GM15510 (cell line): Measurements from ENCODE around the gene PNMA1.
A peak's percentile ranks its signal among the peaks of the same experiment; 100 is the strongest.

ENCODE experiments used
- POLR2A ChIP-seq: IDR thresholded peaks from 3 replicates; pipeline ENCODE4 v1.6.1; 2011; ENCODE audit warnings: borderline replicate concordance; ENCODE audit not compliant: insufficient read length; ENCODE audit errors: extremely low read depth

The PNMA1 gene

GRCh38 chr14:73713803-73714655, at the start of gene PNMA1:
TSS of gene PNMA1 (minus strand) at chr14:73714384. CDS start at chr14:73713639, 745 bp downstream.
- peak; percentile 57 for TF ChIP-seq POLR2A

- no peak for TF ChIP-seq POLR2A
Measured at GRCh38 chr14:73763396-73763795, 49.2 kb upstream of the PNMA1 start.

- TF ChIP-seq POLR2A = peak; percentile 22
Measured at GRCh38 chr14:73762375-73762822, 48.2 kb upstream of the PNMA1 start.

- no peak for TF ChIP-seq POLR2A
Measured at GRCh38 chr14:73761618-73762355, 47.6 kb upstream of the PNMA1 start.

- TF ChIP-seq POLR2A = no peak
Measured at GRCh38 chr14:73760598-73761586, 46.7 kb upstream of the PNMA1 start.

GRCh38 chr14:73759714-73760597, 45.8 kb upstream of the PNMA1 start:
- peak; percentile 99 for TF ChIP-seq POLR2A

- TF ChIP-seq POLR2A = peak; percentile 42
Measured at GRCh38 chr14:73759183-73759713, 45.1 kb upstream of the PNMA1 start.

- TF ChIP-seq POLR2A = peak; percentile 18
Measured at GRCh38 chr14:73758392-73759182, 44.4 kb upstream of the PNMA1 start.

GRCh38 chr14:73757876-73758391, 43.8 kb upstream of the PNMA1 start:
- TF ChIP-seq POLR2A = no peak

- no peak for TF ChIP-seq POLR2A
Measured at GRCh38 chr14:73757381-73757780, 43.2 kb upstream of the PNMA1 start.

GRCh38 chr14:73755434-73756014, 41.3 kb upstream of the PNMA1 start:
- peak; percentile 17 for TF ChIP-seq POLR2A

GRCh38 chr14:73754911-73755360, 40.8 kb upstream of the PNMA1 start:
- peak; percentile 6 for TF ChIP-seq POLR2A
